AG10803 (cell line): ENCODE data around the gene NARS2.

Source experiments
- DNase-seq: peaks from one replicate; pipeline ENCODE4 v3.0.0; 2010; ENCODE audit warnings: low read depth
- H3K4me3 ChIP-seq: 2 replicates; pipeline ENCODE4 v1.5.1; 2011; ENCODE audit warnings: mild to moderate bottlenecking, low read length, control low read depth
- TF ChIP-seq, protein P1 (sequence below): conservative IDR thresholded peaks from 2 replicates; pipeline ENCODE4 v1.5.1; 2011; ENCODE audit warnings: mild to moderate bottlenecking, low read length, control low read depth, inconsistent platforms

Gene NARS2

DNA sequence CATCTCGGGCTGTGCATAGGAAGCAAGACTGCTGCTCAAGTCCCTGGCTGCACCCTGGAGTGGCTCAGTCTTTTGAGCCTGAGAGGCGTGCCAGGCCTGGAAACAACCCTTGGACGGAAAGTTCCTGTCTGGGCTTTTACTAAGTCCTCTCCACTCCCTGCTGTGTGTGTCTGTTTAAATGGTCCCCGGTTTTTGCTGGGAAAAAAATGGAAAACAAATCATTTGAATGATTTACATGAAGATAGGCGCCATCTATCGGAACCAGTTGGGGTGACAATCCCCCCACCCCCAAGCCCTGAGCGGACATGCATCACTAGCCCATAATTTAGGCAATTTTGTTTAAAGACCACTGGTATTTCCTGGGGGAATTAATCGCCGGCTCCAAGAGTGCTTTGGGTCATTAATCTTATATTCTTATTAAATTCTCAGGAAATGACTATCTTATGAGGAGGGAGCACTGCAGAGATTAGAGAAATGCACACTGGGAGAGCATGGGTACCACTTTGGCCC, 154.4 kb downstream of the NARS2 start:
- H3K4me3 ChIP-seq, result no peak overlapping the region; the same call in 1 of the 2 replicates
- peak; percentile 85 for DNase-seq
- TF ChIP-seq, protein P1, sequence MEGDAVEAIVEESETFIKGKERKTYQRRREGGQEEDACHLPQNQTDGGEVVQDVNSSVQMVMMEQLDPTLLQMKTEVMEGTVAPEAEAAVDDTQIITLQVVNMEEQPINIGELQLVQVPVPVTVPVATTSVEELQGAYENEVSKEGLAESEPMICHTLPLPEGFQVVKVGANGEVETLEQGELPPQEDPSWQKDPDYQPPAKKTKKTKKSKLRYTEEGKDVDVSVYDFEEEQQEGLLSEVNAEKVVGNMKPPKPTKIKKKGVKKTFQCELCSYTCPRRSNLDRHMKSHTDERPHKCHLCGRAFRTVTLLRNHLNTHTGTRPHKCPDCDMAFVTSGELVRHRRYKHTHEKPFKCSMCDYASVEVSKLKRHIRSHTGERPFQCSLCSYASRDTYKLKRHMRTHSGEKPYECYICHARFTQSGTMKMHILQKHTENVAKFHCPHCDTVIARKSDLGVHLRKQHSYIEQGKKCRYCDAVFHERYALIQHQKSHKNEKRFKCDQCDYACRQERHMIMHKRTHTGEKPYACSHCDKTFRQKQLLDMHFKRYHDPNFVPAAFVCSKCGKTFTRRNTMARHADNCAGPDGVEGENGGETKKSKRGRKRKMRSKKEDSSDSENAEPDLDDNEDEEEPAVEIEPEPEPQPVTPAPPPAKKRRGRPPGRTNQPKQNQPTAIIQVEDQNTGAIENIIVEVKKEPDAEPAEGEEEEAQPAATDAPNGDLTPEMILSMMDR, result peak; percentile 76

DNA sequence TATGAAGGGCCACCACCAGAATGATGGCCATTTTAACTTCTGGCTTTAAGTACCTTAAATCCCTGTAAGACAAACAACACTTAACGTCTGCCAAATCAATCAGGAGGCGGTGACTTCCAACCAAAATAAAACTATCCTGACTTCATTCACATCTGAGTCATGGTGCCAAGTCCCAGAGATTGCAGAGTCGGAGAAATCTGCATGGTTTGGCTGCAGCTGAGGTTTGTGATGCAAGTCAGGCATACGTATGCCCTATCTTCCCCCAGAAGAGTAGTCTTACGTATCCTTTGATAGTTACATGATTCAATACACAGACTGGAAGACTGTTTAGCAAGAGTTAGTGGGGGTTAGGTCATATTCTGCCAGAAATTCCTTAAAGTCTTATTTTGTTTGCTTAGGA, 155.3 kb downstream of the NARS2 start:
- TF ChIP-seq, protein P1, result no peak
- H3K4me3 ChIP-seq, result peak overlapping the region; percentile 17
- peak; percentile 97 for DNase-seq

DNA sequence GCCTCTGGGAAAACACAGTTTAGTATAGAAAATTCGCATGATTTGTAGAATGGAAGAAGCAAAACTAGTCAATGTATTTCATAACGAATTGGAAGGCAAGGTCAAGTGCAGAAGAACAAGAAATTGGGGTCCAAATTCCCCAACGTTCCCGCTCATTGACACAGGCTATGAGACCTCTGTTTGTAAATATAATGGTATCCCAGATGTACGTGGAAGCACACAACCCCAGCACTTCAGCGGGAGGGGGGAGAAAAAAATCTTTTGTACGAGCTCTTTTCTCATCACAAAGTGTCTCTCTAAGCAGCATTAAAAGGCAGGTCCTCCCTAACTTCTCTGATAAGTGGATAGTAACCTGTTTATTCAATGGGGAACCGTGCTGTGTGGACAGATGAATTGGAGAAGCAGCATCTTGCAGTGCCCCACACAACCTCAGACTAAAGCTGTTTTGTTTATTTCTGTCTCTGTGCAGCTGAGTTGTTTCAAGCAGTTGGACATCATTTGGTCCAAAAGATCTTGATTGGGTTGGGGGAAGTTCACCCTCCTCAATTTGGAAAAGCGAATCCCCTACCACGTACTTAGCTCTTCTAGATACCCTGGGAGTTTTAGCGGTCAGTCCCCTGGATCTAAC, 156.0 kb downstream of the NARS2 start:
- no peak for DNase-seq
- TF ChIP-seq, protein P1, result no peak
- peak overlapping the region; percentile 75 for H3K4me3 ChIP-seq

DNA sequence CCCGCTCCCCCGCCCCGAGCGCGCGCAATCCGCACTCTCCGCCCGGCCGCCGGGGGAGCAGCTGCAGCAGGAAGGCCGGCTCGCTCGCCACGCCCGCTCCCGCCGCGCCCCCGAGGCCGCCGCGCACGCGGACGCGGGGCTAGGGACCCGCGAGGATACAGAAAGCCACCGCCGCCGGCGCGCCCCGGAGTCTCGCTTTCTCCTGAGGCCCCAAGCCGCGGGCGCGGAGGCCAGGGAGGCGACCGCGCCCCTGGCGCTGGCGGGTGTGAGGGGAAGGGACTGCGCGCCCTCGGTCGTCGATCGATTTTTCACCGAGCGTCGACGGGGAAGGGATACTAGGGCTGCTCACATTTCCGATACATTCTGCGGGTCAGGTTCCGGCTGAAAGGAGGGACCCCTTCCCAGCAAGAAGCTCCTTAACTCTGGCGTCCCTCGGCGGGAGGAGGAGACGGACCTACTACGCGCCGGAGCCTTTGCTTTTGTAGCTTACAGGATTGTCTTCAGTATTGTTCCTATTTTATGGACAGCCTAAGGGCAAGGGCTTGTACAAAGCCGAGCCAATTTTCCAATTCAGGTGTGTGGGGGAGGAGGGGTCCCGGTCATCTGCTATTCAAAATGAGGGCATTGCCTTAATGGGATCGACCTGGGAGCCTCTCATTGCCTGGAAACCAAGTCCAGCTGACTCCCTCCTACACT, 156.6 kb downstream of the NARS2 start:
- TF ChIP-seq, protein P1, result no peak
- peak; percentile 76 for DNase-seq

DNA sequence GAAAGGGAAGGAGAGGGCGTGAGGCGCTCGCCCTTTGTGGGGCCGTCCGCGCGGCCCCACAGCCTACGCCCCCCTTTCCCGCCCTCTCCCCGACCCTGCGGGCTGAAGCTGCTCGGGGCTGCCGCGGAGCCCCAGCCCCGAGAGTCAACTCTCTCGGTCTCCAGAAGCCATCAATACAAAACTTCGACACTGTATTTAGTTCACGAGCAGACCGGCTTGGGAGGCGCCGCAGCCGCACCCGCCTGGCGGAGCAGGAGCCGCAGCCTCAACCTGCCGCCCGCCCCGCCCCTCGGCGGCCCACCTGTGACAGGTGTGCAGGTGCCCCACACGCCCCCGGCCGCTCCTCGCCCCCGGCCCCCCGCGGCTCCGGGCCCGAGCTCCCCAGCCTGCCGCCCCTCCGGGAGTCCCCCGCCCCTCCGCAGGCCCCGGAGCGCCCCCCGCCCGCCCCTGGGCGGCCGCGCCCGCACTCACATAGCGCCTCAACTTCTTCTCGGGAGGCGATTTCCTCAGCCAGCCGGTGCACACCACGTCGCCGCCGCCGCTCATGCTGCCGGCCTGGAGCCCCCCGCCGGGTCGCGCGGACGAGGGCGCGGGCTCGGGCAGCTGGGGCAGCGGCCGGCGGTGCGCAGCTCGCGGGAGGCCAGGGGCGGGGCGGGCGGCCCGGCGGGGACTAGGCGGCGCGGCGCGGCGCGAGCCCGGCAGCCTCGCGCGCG, 157.3 kb downstream of the NARS2 start, which contains the start of gene GAB2:
GAB2 (minus strand) TSS at position 646 of the 713 bp plus-strand sequence; CDS start at position 546, 100 bp downstream.
- no peak for DNase-seq
- TF ChIP-seq, protein P1, result no peak
- peak within 1 kb of the TSS; percentile 75 for H3K4me3 ChIP-seq

More for the DNA sequence above, 156.6 kb downstream of the NARS2 start:
- H3K4me3 ChIP-seq, result peak overlapping the region; percentile 75

DNA sequence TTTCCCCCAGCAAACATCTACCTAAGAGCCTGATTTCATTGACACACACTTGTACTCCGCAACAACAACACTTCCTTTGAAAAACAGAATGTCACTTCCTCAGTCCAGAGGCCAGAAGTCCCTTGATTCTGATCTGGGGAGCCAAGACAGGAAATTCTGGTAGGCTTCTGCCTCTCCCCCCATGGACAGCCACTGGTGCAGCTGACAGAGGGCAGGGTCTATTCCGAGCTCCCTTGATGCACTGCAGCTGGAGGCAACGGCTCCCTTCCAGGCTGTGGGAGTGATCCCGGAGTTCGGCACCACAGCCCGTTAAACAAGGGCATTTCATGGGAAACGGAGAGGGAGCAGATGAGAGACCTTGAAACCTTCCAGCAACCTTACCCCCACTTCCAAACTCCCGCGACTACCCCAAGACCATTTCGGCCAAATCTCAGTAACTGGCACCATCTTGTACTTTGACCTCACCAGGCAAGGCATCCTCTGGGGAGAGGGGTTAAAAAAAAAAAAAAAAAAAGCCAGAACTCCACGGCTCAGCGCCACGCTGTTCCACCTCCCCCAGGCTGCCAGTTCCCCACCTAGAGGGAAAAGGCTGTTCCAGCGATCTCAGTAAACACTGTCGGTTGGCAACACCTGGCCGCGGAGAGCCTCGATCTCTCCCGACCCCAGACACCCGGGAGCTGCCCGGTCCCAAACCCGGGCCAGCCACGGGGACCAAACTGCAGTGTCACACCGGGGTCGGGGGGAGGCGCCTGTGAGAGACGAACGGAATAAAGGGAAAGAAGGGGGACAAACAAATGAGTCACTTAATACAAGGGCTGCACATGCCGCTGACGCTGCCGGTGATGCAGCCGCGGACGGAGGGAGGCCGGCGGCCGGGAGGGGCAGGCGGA, 158.1 kb downstream of the NARS2 start:
- TF ChIP-seq, protein P1, result peak; percentile 59
- DNase-seq, result peak; percentile 85
- peak overlapping the region; percentile 72 for H3K4me3 ChIP-seq
